Liver (tissue), 9 donors: ENCODE results near the gene ORMDL2. TPM values are rescaled to one million over a fixed set of nuclear protein-coding genes. Genes with fewer than 3 reads are reported as not detected.

ENCODE experiments used
- DNase-seq: peaks from one replicate; pipeline ENCODE4 v3.0.0-alpha.2; 2017; ENCODE audit warnings: low spot score
- H3K27ac ChIP-seq, 2 donors: one replicate each; pipeline ENCODE4 v1.7.0; 2013; ENCODE audit warnings: inconsistent platforms in 2 of 2, low read length in 2 of 2, control low read depth in 1 of 2, low read depth in 1 of 2, mild to moderate bottlenecking in 1 of 2
- H3K27me3 ChIP-seq, 4 donors: one replicate each; pipeline versions ENCODE4 v1.6.1 to v1.7.0; 2013; ENCODE audit warnings: low read length in 3 of 4, inconsistent platforms in 1 of 4, mild to moderate bottlenecking in 1 of 4, moderate library complexity in 1 of 4; ENCODE audit not compliant: control insufficient read depth in 4 of 4, insufficient read depth in 4 of 4
- H3K36me3 ChIP-seq, 4 donors: one replicate each; pipeline versions ENCODE4 v1.6.1 to v1.7.0; 2013; ENCODE audit warnings: low read length in 3 of 4, mild to moderate bottlenecking in 3 of 4, low read depth in 1 of 4, moderate library complexity in 1 of 4; ENCODE audit not compliant: control insufficient read depth in 4 of 4, insufficient read depth in 3 of 4
- H3K4me1 ChIP-seq, 4 donors: one replicate each; pipeline versions ENCODE4 v1.6.1 to v1.7.0; 2013; ENCODE audit warnings: low read length in 3 of 4, mild to moderate bottlenecking in 3 of 4, moderate library complexity in 1 of 4; ENCODE audit not compliant: control insufficient read depth in 4 of 4, insufficient read depth in 4 of 4
- H3K4me3 ChIP-seq, 3 donors: one replicate each; pipeline versions ENCODE4 v1.6.1 to v1.7.0; 2013; ENCODE audit warnings: low read length in 3 of 3, control low read depth in 1 of 3, low read depth in 1 of 3, mild to moderate bottlenecking in 1 of 3
- H3K9ac ChIP-seq, 2 donors: one replicate each; pipeline ENCODE4 v1.7.0; 2013; ENCODE audit warnings: low read length in 2 of 2, mild to moderate bottlenecking in 2 of 2, moderate library complexity in 2 of 2, control low read depth in 1 of 2, low read depth in 1 of 2
- H3K9me3 ChIP-seq, 4 donors: one replicate each; pipeline versions ENCODE4 v1.6.1 to v1.7.0; 2013; ENCODE audit warnings: low read length in 3 of 4; ENCODE audit not compliant: control insufficient read depth in 4 of 4
- ATF3 ChIP-seq: IDR thresholded peaks from 2 replicates; pipeline ENCODE4 v1.6.1; 2016; ENCODE audit warnings: antibody characterized with exemption
- CTCF ChIP-seq: fragments of 150-350 bp; IDR thresholded peaks from 2 replicates; pipeline ENCODE4 v1.5.1; 2017; ENCODE audit warnings: improper control_type of control experiment, low read depth, low read length; ENCODE audit not compliant: missing input control
- EGR1 ChIP-seq, 2 donors: IDR thresholded peaks; 2 replicates each; pipeline ENCODE4 v1.6.1; 2016 to 2018; ENCODE audit warnings: antibody characterized with exemption in 2 of 2, low read depth in 2 of 2
- FOXA1 ChIP-seq: IDR thresholded peaks from 2 replicates; pipeline ENCODE4 v1.6.1; 2016; ENCODE audit warnings: antibody characterized with exemption
- FOXA2 ChIP-seq: IDR thresholded peaks from 2 replicates; pipeline ENCODE4 v1.6.1; 2016; ENCODE audit warnings: antibody characterized with exemption
- GABPA ChIP-seq, 2 donors: IDR thresholded peaks in 1 of 2; conservative IDR thresholded peaks in 1 of 2; 2 replicates each; pipeline ENCODE4 v1.6.1; 2016; ENCODE audit warnings: antibody characterized with exemption in 2 of 2, mild to moderate bottlenecking in 1 of 2, moderate library complexity in 1 of 2
- HNF4A ChIP-seq, 2 donors: conservative IDR thresholded peaks; 2 replicates each; pipeline ENCODE4 v1.6.1; 2016; ENCODE audit warnings: antibody characterized with exemption in 2 of 2, mild to moderate bottlenecking in 2 of 2
- HNF4G ChIP-seq: IDR thresholded peaks from 2 replicates; pipeline ENCODE4 v1.6.1; 2016; ENCODE audit warnings: antibody characterized with exemption
- JUND ChIP-seq, 2 donors: IDR thresholded peaks; 2 replicates each; pipeline ENCODE4 v1.6.1; 2016; ENCODE audit warnings: antibody characterized with exemption in 2 of 2
- NR2F2 ChIP-seq: IDR thresholded peaks from 2 replicates; pipeline ENCODE4 v1.6.1; 2016; ENCODE audit warnings: antibody characterized with exemption
- RAD21 ChIP-seq, 2 donors: IDR thresholded peaks; 2 replicates each; pipeline ENCODE4 v1.6.1; 2016; ENCODE audit warnings: antibody characterized with exemption in 2 of 2, mild to moderate bottlenecking in 2 of 2
- REST ChIP-seq: IDR thresholded peaks from 2 replicates; pipeline ENCODE4 v1.6.1; 2016; ENCODE audit warnings: antibody characterized with exemption, mild to moderate bottlenecking
- RXRA ChIP-seq, 2 donors: IDR thresholded peaks; 2 replicates each; pipeline ENCODE4 v1.6.1; 2017 to 2018; ENCODE audit warnings: antibody characterized with exemption in 2 of 2, mild to moderate bottlenecking in 1 of 2
- SP1 ChIP-seq: IDR thresholded peaks from 2 replicates; pipeline ENCODE4 v1.6.1; 2018; ENCODE audit warnings: antibody characterized with exemption, mild to moderate bottlenecking
- TAF1 ChIP-seq: conservative IDR thresholded peaks from 2 replicates; pipeline ENCODE4 v1.6.1; 2016; ENCODE audit warnings: antibody characterized with exemption, mild to moderate bottlenecking
- YY1 ChIP-seq: IDR thresholded peaks from 2 replicates; pipeline ENCODE4 v1.6.1; 2016; ENCODE audit warnings: antibody characterized with exemption, mild to moderate bottlenecking
- WGBS: extraction: QIAGEN DNeasy Blood & Tissue Kit; methylation state at CpG from one replicate; pipeline ENCODE4 v1.1.7; 2013; 5-methylcytosine and 5-hydroxymethylcytosine counted together
- polyA plus RNA-seq, 2 donors: library from polyadenylated mRNA; stranded (reverse) in 1 of 2; unstranded in 1 of 2; fragments of 200-250 nt in 1 of 2; fragments of >200 nt in 1 of 2; fragmentation: Nextera tagmentation in 1 of 2; extraction: Ambion mirVana in 1 of 2; gene quantifications; one replicate each; pipeline versions ENCODE4 v1.2.1 to v1.2.3, GENCODE V29; 2013 to 2015
- total RNA-seq, 2 donors: library from RNA; depleted of rRNA; stranded (reverse); fragments of >200 nt; gene quantifications; one replicate each; pipeline ENCODE4 v1.2.3, GENCODE V29; 2014
- TF ChIP-seq, protein P1 (sequence below): IDR thresholded peaks from 2 replicates; pipeline ENCODE4 v1.6.1; 2016; ENCODE audit warnings: antibody characterized with exemption
- TF ChIP-seq, protein P2 (sequence below): IDR thresholded peaks from 2 replicates; pipeline ENCODE4 v1.6.1; 2016; ENCODE audit warnings: antibody characterized with exemption
- donor health status: healthy.
- donor health status: healthy.
- donor health status: healthy.
- donor health status: healthy.
- donor health status: healthy.

Gene ORMDL2
- total and polyA plus RNA-seq, 4 donors, result 12.8 to 54.2 (median 24.4) TPM

GRCh38 chr12:55861396-55861795, 43.6 kb downstream of the ORMDL2 start:
- Histone ChIP-seq H3K27me3 (no peaks in the 10 kb centered on the region), H3K4me1 (no peaks in the 10 kb centered on the region), H3K9ac (no peak overlapping the region), H3K9me3 (no peaks in the 10 kb centered on the region), H3K36me3 (no peaks in the 10 kb centered on the region), H3K27ac (no peak overlapping the region), H3K4me3 (no peak overlapping the region)
- no peak for DNase-seq
- WGBS, result 95% methylated on average over 8 of the region's 8 CpGs
- TF ChIP-seq, protein P1, sequence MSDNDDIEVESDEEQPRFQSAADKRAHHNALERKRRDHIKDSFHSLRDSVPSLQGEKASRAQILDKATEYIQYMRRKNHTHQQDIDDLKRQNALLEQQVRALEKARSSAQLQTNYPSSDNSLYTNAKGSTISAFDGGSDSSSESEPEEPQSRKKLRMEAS, result no peak
- TF ChIP-seq RXRA (IDR thresholded peaks at IDR 0.05) (no peak), HNF4A (conservative IDR thresholded peaks at IDR 0.05) (no peak), GABPA (IDR thresholded peaks at IDR 0.05 in 1 of 2, conservative IDR thresholded peaks at IDR 0.05 in 1 of 2) (no peak)

GRCh38 chr12:55861871-55862270, 44.0 kb downstream of the ORMDL2 start:
- H3K9ac ChIP-seq, result no peak overlapping the region
- no peaks in the 10 kb centered on the region for H3K4me1 ChIP-seq
- no peaks in the 10 kb centered on the region for H3K9me3 ChIP-seq
- TF ChIP-seq RAD21 (IDR thresholded peaks at IDR 0.05) (no peak), ATF3 (no peak), FOXA2 (no peak), YY1 (no peak), TAF1 (no peak), RXRA (IDR thresholded peaks at IDR 0.05) (no peak), HNF4G (no peak), SP1 (no peak), CTCF (no peak), JUND (IDR thresholded peaks at IDR 0.05) (no peak), EGR1 (IDR thresholded peaks at IDR 0.05; ENCODE audit: low read depth in 2 of 2) (no peak), FOXA1 (no peak), HNF4A (conservative IDR thresholded peaks at IDR 0.05) (no peak), GABPA (IDR thresholded peaks at IDR 0.05 in 1 of 2, conservative IDR thresholded peaks at IDR 0.05 in 1 of 2) (no peak), NR2F2 (no peak), REST (no peak)
- TF ChIP-seq, protein P2, sequence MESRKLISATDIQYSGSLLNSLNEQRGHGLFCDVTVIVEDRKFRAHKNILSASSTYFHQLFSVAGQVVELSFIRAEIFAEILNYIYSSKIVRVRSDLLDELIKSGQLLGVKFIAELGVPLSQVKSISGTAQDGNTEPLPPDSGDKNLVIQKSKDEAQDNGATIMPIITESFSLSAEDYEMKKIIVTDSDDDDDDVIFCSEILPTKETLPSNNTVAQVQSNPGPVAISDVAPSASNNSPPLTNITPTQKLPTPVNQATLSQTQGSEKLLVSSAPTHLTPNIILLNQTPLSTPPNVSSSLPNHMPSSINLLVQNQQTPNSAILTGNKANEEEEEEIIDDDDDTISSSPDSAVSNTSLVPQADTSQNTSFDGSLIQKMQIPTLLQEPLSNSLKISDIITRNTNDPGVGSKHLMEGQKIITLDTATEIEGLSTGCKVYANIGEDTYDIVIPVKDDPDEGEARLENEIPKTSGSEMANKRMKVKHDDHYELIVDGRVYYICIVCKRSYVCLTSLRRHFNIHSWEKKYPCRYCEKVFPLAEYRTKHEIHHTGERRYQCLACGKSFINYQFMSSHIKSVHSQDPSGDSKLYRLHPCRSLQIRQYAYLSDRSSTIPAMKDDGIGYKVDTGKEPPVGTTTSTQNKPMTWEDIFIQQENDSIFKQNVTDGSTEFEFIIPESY, result no peak
- TF ChIP-seq, protein P1, result no peak
- WGBS, result 92% methylated on average over 3 of the region's 3 CpGs
- no peak for DNase-seq
- H3K27me3 ChIP-seq, result no peaks in the 10 kb centered on the region
- H3K4me3 ChIP-seq, result no peak overlapping the region
- H3K36me3 ChIP-seq, result no peaks in the 10 kb centered on the region
- no peak overlapping the region for H3K27ac ChIP-seq
